Amygdala (tissue), 56 donors: ENCODE results near the gene OR6S1.
"Not testable (repeated sequence)": the region's sequence is repeated elsewhere in the genome, so short reads cannot be mapped to it uniquely, and the experiment has no call there.

ENCODE experiments used
- DNase-seq, 56 donors: peaks; one replicate each; lab custom pipeline; 2025; lab: John Stamatoyannopoulos, UW

The OR6S1 gene

GRCh38 chr14:20613094-20614037 lies 28.1 kb downstream of the OR6S1 start:
- peak in 54 of 56 donors; percentile 29 to 93 (median 68) for DNase-seq

GRCh38 chr14:20612403-20612802 lies 29.1 kb downstream of the OR6S1 start:
- DNase-seq: no peak

GRCh38 chr14:20611277-20611676 lies 30.2 kb downstream of the OR6S1 start:
- no peak for DNase-seq

GRCh38 chr14:20610002-20610765 lies 31.3 kb downstream of the OR6S1 start:
- DNase-seq: peak in 51 of 56 donors; percentile 22 to 84 (median 54)

- peak in 44 of 56 donors; percentile 16 to 88 (median 46) for DNase-seq
Measured at GRCh38 chr14:20609215-20610001, 32.1 kb downstream of the OR6S1 start.

- no peak for DNase-seq
Measured at GRCh38 chr14:20608383-20609110, 32.9 kb downstream of the OR6S1 start.

GRCh38 chr14:20607617-20608016 lies 33.9 kb downstream of the OR6S1 start:
- no peak for DNase-seq

- no peak for DNase-seq
Measured at GRCh38 chr14:20606902-20607242, 34.6 kb downstream of the OR6S1 start.

- peak in 7 of 56 donors; percentile 5 to 18 (median 7) for DNase-seq
Measured at GRCh38 chr14:20606190-20606901, 35.1 kb downstream of the OR6S1 start.

GRCh38 chr14:20603813-20604690 lies 37.4 kb downstream of the OR6S1 start:
- DNase-seq: no peak

GRCh38 chr14:20602583-20602982 lies 38.9 kb downstream of the OR6S1 start:
- DNase-seq: no peak

GRCh38 chr14:20601522-20601921 lies 40.0 kb downstream of the OR6S1 start:
- no peak for DNase-seq

- DNase-seq: no peak
Measured at GRCh38 chr14:20597108-20597507, 44.4 kb downstream of the OR6S1 start.

- not testable (repeated sequence) for DNase-seq
Measured at GRCh38 chr14:20595726-20596125, 45.8 kb downstream of the OR6S1 start.

- DNase-seq: no peak
Measured at GRCh38 chr14:20592574-20592973, 48.9 kb downstream of the OR6S1 start.

GRCh38 chr14:20591235-20591634 lies 50.3 kb downstream of the OR6S1 start, which contains the start of gene RNASE12:
Gene RNASE12, minus strand, starts transcription at chr14:20591376. Its CDS starts 653 bp downstream, at chr14:20590723.
- DNase-seq: no peak
